ENCODE measurements around the gene MARCO.

Gene MARCO, protein sequence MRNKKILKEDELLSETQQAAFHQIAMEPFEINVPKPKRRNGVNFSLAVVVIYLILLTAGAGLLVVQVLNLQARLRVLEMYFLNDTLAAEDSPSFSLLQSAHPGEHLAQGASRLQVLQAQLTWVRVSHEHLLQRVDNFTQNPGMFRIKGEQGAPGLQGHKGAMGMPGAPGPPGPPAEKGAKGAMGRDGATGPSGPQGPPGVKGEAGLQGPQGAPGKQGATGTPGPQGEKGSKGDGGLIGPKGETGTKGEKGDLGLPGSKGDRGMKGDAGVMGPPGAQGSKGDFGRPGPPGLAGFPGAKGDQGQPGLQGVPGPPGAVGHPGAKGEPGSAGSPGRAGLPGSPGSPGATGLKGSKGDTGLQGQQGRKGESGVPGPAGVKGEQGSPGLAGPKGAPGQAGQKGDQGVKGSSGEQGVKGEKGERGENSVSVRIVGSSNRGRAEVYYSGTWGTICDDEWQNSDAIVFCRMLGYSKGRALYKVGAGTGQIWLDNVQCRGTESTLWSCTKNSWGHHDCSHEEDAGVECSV

DNA sequence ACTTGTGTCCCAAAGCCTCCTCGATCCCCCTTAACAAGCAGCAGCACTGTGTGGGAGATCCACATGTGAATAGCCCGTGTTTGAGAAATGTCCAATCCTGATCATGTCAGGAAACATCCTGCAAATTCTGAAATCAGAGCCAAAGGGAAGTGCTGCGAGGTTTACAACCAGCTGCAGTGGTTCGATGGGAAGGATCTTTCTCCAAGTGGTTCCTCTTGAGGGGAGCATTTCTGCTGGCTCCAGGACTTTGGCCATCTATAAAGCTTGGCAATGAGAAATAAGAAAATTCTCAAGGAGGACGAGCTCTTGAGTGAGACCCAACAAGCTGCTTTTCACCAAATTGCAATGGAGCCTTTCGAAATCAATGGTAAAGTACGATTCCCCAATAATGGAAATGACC lies at the start of gene MARCO:
TSS of gene MARCO (plus strand) at position 164 of the 400 bp plus-strand sequence. CDS start at position 271, 107 bp downstream.
- DNase-seq (ENCODE audit: low spot score) = no peak

- DNase-seq (ENCODE audit: low spot score) = no peak
These were observed 48.9 kb upstream of the MARCO start for GRCh38 chr2:118893100-118893499.

GRCh38 chr2:118902266-118903028 lies 39.5 kb upstream of the MARCO start:
- DNase-seq (ENCODE audit: low spot score) = no peak

DNA sequence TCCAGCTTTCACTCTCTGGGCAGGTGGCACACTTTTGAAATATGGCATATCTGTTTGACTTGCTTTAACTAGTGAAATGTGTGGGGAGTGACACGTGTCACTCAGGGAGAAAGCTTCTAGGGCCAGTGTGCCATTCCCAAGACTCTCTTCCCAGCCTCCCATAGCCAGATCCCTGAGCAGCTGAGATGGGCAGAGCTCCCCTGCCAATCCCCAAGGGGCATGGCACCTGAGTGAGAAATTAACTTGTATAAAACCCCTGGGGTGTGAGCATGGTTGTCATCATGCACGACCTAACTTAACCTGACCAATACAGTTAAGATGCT lies 39.0 kb upstream of the MARCO start:
- no peak for DNase-seq (ENCODE audit: low spot score)

DNA sequence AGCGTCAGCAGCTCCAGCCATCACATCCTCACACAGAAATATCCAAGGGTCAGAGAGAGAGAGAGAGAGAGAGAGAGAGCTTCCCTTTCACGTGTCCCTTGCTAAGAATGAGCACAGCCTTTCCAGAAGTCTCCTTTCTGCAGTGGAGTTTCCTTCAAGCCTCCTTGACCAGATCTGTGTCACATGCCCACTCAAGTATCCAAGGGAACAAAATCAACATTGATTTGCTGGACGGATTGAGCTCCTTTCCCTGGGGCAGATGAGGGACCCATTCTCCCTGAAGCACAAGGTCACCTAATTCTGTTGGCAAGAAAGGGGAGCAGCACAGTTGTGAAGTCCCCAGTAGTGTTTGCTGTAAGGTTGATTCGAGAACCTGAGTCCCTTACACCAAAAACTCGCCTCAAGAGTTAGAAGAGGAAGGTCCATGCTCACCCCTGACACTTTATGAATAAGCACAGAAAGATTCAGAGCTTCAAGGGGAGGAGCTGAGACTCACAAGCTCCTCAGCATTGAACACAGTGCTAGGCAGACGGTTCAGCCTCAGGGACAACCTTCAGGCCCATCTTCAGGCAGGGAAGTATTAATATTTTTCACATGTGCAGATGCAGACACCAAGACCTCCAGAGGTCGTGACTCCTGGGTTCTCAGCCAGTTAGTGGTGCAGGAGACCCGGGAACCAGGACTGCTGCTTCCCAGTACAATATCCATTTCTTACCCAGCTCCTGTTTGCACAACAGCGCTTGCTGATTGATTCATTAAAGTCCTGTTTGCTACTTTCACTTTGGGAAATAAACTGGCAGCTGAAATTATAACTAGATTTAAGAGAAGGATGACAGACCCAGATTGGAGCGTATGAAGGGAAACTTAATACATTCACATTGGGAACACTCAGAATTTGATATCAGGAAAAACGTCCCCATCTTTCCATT lies 38.2 kb upstream of the MARCO start:
- DNase-seq (ENCODE audit: low spot score) = no peak

DNA sequence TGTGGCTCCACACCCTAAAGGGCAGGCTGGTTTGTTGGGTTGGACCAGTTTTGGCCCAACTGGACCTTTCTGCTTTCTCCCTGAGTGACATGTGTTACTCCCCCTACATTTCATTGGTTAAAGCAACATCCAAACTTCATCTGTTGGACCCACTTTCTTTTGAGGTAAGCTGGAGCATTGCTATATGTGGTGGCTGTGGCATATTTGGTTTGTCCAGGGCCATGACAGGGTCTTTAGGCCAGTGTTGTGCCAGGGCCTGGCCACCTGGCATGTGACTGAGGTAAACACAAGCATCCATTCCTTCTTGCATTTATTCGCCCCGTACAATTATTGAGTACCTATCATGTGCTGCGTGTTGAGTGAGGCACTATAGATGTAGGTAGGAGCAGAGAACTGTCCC lies 36.8 kb upstream of the MARCO start:
- DNase-seq (ENCODE audit: low spot score) = no peak

DNA sequence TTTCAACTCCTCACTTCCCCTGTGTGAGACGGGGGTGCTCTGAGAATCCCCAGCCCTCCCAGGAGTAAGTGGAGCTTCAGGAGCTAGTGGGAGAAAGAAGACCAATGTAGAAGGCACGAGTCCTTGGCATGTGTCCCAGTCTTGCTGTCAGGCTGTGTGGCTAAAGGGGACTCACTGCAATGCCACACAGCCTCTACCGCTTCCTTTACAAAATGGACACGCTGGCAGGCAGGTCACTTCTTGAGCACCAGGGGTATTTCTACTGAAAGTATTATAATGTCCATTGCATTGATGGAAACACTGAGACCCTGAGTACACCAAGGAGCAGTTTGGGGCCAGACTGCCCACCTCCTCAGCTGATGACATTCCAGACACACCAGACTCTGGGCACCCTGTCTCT lies 35.8 kb upstream of the MARCO start:
- no peak for DNase-seq (ENCODE audit: low spot score)

- DNase-seq (ENCODE audit: low spot score) = no peak
These were observed 34.2 kb upstream of the MARCO start for GRCh38 chr2:118907759-118908158.

GRCh38 chr2:118909191-118909590 lies 32.8 kb upstream of the MARCO start:
- no peak for DNase-seq (ENCODE audit: low spot score)

DNA sequence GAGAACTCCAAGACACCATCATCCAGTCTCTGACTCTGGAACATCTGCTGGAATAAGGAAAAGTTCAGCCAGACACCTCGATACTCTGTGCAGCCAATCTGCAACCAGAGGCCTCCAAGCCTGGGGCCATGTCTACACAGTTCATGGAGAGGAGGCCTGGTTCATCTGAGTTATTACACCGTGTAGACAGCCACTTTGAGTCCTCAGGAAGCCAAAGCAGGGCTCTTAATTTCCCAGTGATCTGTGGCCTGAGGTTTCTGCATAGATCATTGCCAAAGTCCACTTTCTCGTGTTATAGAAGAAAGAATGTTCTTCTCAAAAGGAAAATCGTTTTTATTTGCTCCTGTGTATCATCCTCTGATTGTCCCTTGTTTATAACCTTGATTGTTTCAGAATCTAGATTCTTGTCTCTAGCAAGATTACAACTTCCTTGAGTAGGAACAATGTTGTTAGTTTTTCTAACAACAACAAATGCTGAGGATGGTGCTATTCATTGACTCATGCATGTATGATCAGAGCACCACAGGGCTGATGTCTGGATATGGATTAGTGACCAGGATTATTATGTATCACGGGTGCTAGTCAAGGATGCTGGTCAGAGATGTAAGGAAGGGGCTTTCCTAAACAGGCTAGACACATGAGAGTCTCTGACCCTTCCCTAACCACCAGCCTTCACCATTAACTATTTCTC lies 30.7 kb upstream of the MARCO start:
- no peak for DNase-seq (ENCODE audit: low spot score)

DNA sequence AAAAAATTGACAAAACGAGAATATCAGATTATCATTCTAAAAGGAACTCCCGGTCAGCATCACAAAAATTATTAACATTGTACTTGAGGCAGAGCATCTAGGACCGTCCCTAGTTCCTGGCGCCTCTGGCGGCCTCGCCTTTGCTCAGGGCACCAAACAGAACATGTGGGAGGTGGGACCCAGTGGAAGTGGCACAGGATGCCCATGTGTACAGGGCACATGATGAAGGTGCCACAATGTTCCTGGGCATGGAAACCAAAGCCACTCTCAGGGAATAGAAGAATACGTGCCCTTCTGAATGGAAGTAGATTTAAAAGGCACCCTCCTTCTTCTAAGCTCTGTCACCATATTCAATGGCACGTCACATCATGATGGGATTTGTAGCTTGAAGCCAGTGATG lies 30.1 kb upstream of the MARCO start:
- no peak for DNase-seq (ENCODE audit: low spot score)

DNA sequence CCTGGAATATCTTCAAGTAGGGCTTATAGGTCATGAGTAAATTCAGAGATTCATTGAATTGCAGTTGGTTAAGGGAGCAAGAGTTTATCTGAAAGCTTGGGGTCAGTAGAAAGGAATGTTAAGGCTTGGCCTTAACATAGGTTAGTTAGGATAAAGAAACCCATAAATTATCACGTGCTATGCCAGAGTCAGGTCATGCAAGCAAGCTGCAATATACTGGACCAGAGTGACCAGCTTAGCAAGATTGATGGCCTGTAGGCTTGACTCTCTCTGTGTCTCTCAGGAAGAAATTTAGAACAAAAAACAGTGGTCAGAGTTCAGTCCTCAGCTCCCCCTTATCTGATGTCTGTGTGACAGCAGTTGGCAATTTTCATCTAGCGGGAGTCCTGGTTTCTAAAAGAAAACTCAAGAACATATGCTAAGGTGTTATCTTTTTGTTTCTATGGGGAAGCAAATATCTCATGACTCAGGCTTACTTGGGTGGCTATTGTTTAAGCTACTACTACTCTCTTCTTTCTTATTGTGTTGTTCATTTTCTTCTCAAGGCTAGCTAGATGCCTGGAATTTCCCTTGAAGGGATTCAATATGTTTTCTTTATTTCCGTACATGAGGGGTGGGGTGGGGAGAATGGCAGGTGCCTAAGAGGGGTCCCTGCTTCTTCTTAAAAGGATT lies 28.7 kb upstream of the MARCO start:
- DNase-seq (ENCODE audit: low spot score) = no peak

- peak; percentile 26 for DNase-seq (ENCODE audit: low spot score)
These were observed 28.0 kb upstream of the MARCO start for GRCh38 chr2:118913803-118914645.

DNA sequence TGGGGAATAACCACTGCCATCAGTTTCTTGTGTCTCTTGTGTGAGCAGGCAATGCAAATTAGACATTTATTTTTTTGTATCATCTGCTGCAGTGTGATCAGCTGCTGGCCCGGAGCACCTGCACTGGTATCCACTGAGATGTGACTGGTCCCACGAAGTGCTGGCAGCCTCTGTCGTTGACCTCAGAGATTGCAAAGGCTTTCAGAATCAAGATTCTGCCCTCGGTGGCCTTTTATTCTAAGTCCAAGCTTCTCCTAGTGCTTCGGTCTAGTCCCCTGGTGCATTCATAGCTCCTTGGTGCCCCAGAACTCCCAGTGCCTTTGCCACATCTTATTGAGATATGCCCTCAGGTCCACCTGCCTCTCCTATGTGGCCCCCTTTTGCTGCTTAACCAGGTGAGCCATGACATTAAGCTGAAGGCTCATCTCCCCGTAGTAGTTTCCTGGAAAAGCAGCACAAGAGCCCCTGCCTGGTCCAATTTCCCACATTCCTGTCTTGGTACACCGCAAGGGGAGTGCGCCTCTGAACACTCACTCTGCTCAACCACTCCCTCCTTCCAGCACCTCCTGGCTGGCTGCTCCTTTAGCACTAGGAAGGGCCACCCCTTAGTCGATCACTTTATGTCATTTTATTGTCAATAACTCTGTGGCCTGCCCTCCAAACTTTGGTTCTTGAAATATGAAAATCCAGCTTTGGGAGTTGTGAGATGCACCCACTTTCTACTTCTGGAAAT lies 27.1 kb upstream of the MARCO start:
- DNase-seq (ENCODE audit: low spot score) = no peak

- no peak for DNase-seq (ENCODE audit: low spot score)
These were observed 24.0 kb upstream of the MARCO start for GRCh38 chr2:118918017-118918416.

- DNase-seq (ENCODE audit: low spot score) = no peak
These were observed 20.3 kb upstream of the MARCO start for GRCh38 chr2:118921646-118922045.

- no peak for DNase-seq (ENCODE audit: low spot score)
These were observed 19.7 kb upstream of the MARCO start for GRCh38 chr2:118922254-118922653.

DNA sequence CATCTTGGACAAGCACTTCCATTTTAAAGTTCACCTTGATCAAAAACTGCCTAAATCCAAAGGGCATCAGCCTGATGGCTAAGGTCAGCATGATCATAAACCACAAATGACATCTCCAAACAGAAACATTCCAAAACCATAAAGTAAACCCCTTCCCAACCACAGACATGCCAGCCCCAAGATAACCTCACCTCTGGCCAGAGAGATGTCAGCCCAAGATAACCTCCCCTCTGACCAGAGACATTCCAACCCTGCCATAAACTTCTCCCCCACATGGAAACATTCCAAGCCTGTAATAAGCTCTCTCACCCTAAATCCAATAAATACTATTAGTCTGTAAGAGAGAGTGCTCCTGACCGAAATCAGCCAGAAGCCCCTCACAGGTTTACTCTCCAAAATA lies 18.6 kb upstream of the MARCO start:
- peak; percentile 42 for DNase-seq (ENCODE audit: low spot score)

DNA sequence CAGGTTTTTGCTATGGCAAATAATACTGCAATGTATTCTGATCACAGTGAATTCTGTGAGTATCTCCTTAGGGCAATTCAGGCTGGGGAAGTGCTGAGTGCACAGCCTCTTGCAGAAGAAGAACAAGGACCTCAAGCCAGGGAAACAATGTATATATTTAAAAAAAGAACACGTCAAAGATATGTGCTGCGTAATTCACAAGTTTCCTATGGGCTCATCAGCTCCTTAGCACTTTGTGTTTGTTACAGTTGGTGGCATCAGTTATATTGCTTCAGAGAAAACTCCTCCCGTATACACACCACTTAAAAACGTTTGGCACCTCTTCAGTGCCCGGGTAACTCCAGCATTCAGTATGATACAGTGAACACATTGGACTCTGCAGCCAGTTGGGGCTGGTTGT lies 16.5 kb upstream of the MARCO start:
- no peak for DNase-seq (ENCODE audit: low spot score)
